ENCODE data around the gene IPCEF1.

The IPCEF1 gene

GRCh38 chr6:154234019-154234772, 122.4 kb downstream of the IPCEF1 start:
- H3K4me2 ChIP-seq, result no peak overlapping the region
- H4K20me1 ChIP-seq (ENCODE audit: insufficient read depth), result no peaks in the 10 kb centered on the region
- no peaks in the 10 kb centered on the region for H3K36me3 ChIP-seq (ENCODE audit: insufficient read depth)
- no peaks in the 10 kb centered on the region for H3K27me3 ChIP-seq (ENCODE audit: insufficient read depth, low read depth)
- no peak overlapping the region for H3K9ac ChIP-seq
- H2AFZ ChIP-seq (ENCODE audit: low read depth), result no peak overlapping the region
- no peak for TF ChIP-seq CTCF (conservative IDR thresholded peaks at IDR 0.05; ENCODE audit: low read depth, low read length)
- H3K79me2 ChIP-seq (ENCODE audit: insufficient read depth, low read depth), result no peaks in the 10 kb centered on the region
- H3K4me3 ChIP-seq (IDR thresholded peaks at IDR 0.05; ENCODE audit: insufficient read depth, low read depth, low read length), result no peak overlapping the region
- H3K27ac ChIP-seq, result no peak overlapping the region
- no peaks in the 10 kb centered on the region for H3K4me1 ChIP-seq (ENCODE audit: low read depth, poor library complexity, severe bottlenecking)

- no peak overlapping the region for H2AFZ ChIP-seq (ENCODE audit: low read depth)
- no peak overlapping the region for H3K4me3 ChIP-seq (IDR thresholded peaks at IDR 0.05; ENCODE audit: insufficient read depth, low read depth, low read length)
- TF ChIP-seq CTCF (conservative IDR thresholded peaks at IDR 0.05; ENCODE audit: low read depth, low read length), result no peak
- H3K9ac ChIP-seq, result no peak overlapping the region
- H3K27me3 ChIP-seq (ENCODE audit: insufficient read depth, low read depth), result no peaks in the 10 kb centered on the region
- no peaks in the 10 kb centered on the region for H4K20me1 ChIP-seq (ENCODE audit: insufficient read depth)
- no peaks in the 10 kb centered on the region for H3K79me2 ChIP-seq (ENCODE audit: insufficient read depth, low read depth)
- H3K36me3 ChIP-seq (ENCODE audit: insufficient read depth), result no peaks in the 10 kb centered on the region
- no peak overlapping the region for H3K27ac ChIP-seq
- no peak overlapping the region for H3K4me2 ChIP-seq
- no peaks in the 10 kb centered on the region for H3K4me1 ChIP-seq (ENCODE audit: low read depth, poor library complexity, severe bottlenecking)
Observed at GRCh38 chr6:154233383-154233782, 123.2 kb downstream of the IPCEF1 start.

- H3K9ac ChIP-seq, result no peak overlapping the region
- H4K20me1 ChIP-seq (ENCODE audit: insufficient read depth), result no peaks in the 10 kb centered on the region
- TF ChIP-seq CTCF (conservative IDR thresholded peaks at IDR 0.05; ENCODE audit: low read depth, low read length), result no peak
- no peak overlapping the region for H2AFZ ChIP-seq (ENCODE audit: low read depth)
- no peaks in the 10 kb centered on the region for H3K36me3 ChIP-seq (ENCODE audit: insufficient read depth)
- H3K79me2 ChIP-seq (ENCODE audit: insufficient read depth, low read depth), result no peaks in the 10 kb centered on the region
- no peak overlapping the region for H3K4me3 ChIP-seq (IDR thresholded peaks at IDR 0.05; ENCODE audit: insufficient read depth, low read depth, low read length)
- H3K27ac ChIP-seq, result no peak overlapping the region
- H3K27me3 ChIP-seq (ENCODE audit: insufficient read depth, low read depth), result no peaks in the 10 kb centered on the region
- H3K4me1 ChIP-seq (ENCODE audit: low read depth, poor library complexity, severe bottlenecking), result no peaks in the 10 kb centered on the region
- no peak overlapping the region for H3K4me2 ChIP-seq
Observed at GRCh38 chr6:154232013-154232910, 124.3 kb downstream of the IPCEF1 start.

GRCh38 chr6:154230910-154231595, 125.5 kb downstream of the IPCEF1 start:
- Histone ChIP-seq H2AFZ (ENCODE audit: low read depth) (no peak overlapping the region), H4K20me1 (ENCODE audit: insufficient read depth) (no peaks in the 10 kb centered on the region), H3K79me2 (ENCODE audit: insufficient read depth, low read depth) (no peaks in the 10 kb centered on the region), H3K36me3 (ENCODE audit: insufficient read depth) (no peaks in the 10 kb centered on the region), H3K27ac (no peak overlapping the region), H3K4me1 (ENCODE audit: low read depth, poor library complexity, severe bottlenecking) (no peaks in the 10 kb centered on the region), H3K4me3 (IDR thresholded peaks at IDR 0.05; ENCODE audit: insufficient read depth, low read depth, low read length) (no peak overlapping the region), H3K9ac (no peak overlapping the region), H3K4me2 (no peak overlapping the region), H3K27me3 (ENCODE audit: insufficient read depth, low read depth) (no peaks in the 10 kb centered on the region)
- TF ChIP-seq CTCF (conservative IDR thresholded peaks at IDR 0.05; ENCODE audit: low read depth, low read length), result no peak

Data from KMS-11 (cell line).